AG09309 (cell line): ENCODE measurements around the gene ACOT6.

Experiments used
- DNase-seq: peaks from one replicate; pipeline ENCODE4 v3.0.0-alpha.2; 2010; ENCODE audit warnings: low read depth
- H3K4me3 ChIP-seq: 2 replicates; pipeline ENCODE4 v1.5.1; 2011; ENCODE audit warnings: mild to moderate bottlenecking, low read depth, low read length, moderate library complexity; ENCODE audit not compliant: control insufficient read depth
- TF ChIP-seq, protein P1 (sequence below): IDR thresholded peaks from 2 replicates; pipeline ENCODE4 v1.5.1; 2011; ENCODE audit warnings: mild to moderate bottlenecking, low read depth, low read length, inconsistent platforms; ENCODE audit not compliant: insufficient read depth, control insufficient read depth; ENCODE audit errors: missing control alignments

ACOT6 gene

DNA sequence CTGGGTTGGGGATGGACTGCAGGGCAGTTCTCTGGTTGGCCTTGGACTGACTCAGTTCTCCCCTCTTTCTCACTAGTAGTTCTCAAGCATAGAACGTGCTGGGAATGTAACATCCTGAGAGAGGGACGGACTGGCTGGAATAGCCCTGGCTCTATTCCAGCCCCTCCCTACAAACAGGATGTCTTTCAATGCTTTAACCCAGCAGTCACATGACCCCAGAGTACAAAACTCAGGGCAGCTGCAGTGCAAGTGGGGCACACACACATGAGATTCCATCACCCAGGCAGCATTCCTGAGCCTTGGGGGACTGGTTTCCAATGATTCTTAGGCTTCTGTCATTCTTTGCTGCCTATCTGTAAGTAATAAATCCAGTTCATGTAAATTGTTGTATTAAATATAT is 1.6 kb upstream of the ACOT6 start:
- no peak overlapping the region for H3K4me3 ChIP-seq
- TF ChIP-seq, protein P1, sequence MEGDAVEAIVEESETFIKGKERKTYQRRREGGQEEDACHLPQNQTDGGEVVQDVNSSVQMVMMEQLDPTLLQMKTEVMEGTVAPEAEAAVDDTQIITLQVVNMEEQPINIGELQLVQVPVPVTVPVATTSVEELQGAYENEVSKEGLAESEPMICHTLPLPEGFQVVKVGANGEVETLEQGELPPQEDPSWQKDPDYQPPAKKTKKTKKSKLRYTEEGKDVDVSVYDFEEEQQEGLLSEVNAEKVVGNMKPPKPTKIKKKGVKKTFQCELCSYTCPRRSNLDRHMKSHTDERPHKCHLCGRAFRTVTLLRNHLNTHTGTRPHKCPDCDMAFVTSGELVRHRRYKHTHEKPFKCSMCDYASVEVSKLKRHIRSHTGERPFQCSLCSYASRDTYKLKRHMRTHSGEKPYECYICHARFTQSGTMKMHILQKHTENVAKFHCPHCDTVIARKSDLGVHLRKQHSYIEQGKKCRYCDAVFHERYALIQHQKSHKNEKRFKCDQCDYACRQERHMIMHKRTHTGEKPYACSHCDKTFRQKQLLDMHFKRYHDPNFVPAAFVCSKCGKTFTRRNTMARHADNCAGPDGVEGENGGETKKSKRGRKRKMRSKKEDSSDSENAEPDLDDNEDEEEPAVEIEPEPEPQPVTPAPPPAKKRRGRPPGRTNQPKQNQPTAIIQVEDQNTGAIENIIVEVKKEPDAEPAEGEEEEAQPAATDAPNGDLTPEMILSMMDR = no peak
- DNase-seq = no peak

DNA sequence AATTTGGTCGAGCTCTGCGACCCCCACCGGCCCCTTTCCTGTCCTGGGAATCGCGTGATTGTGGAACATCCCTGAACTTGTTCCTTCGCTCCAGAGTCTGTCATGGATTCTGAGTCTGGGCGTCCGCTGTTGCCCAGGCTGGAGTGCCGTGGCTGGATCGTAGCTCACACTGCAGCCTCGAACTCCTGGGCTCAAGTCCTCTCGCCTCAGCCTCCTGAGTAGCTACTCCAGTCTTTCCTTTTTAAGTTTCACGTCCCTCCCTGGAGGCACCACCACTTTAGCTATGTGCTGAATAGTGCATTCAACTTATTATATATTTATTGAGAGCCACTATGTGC is 698 bp downstream of the ACOT6 start:
- peak overlapping the region; percentile 59 for H3K4me3 ChIP-seq
- no peak for DNase-seq
- TF ChIP-seq, protein P1 = no peak

DNA sequence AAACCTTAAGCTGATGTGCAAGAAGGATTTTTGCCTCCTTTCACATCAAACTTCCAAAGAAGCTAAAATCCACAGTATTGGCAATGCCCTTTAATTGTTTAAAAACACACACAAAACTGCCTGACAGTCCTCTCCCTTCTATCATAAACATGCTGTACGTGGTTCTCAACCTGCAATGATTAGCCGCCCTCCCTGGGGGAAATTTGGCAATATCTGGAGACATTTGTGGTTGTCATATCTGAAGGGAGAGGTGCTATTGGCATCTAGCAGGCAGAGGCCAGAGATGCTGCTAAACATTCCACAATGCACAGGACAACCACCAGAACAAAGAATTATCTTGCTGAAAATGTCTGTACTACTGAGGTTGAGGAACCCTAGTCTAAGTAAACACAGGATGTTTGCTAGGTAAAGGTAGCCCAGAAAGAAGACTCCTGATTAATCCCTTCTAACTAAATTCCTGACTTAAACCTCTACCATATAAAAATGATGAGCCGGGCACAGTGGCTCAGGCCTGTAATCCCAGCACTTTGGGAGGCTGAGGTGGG is 1.2 kb downstream of the ACOT6 start:
- TF ChIP-seq, protein P1 = no peak
- DNase-seq = no peak
- no peak overlapping the region for H3K4me3 ChIP-seq

DNA sequence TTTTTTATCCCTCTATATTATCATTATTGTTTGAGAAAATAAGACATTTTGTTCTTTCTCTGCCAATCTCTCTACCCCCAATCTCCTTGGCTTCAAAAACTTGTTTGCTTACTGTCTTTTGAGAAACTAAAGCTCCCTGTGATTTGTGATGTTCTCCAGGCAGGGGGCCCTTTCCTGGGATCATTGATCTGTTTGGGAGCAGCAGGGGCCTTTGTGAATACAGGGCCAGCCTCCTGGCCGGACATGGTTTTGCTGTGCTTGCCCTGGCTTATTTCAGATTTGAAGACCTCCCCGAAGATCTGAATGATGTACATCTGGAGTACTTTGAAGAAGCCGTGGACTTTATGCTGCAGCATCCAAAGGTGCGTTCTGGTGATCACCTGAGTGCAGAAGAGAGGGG is 4.5 kb downstream of the ACOT6 start:
- H3K4me3 ChIP-seq = no peak overlapping the region
- no peak for DNase-seq
- TF ChIP-seq, protein P1 = no peak

DNA sequence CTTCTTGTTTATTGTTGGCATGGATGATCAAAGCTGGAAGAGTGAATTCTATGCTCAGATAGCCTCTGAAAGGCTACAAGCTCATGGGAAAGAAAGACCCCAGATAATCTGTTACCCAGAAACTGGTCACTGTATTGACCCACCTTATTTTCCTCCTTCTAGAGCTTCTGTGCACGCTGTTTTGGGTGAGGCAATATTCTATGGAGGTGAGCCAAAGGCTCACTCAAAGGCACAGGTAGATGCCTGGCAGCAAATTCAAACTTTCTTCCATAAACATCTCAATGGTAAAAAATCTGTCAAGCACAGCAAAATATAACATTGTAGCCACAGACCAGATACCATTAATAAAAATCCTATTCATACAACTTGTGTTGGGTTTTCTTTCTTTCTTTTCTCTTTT is 7.2 kb downstream of the ACOT6 start:
- no peak overlapping the region for H3K4me3 ChIP-seq
- DNase-seq = no peak
- TF ChIP-seq, protein P1 = no peak

DNA sequence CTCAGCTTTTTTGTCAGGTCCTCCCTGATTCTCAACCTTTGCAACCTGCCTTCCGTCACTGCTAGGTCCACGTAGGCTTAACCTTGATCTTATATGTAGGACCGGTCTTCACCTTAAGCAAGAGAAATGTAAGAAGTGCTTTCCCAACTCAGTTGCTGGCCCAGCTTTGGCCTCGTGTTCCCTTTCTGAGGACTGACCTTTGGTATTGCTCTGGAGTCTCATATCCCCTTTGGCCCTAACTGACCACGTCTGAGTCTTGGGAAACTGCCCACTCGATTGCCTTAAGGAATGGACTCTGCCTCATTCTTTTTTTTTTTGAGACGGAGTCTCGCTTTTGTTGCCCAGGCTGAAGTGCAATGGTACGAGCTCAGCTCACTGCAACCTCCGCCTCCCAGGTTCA is 8.0 kb downstream of the ACOT6 start:
- H3K4me3 ChIP-seq = no peak overlapping the region
- no peak for DNase-seq
- TF ChIP-seq, protein P1 = no peak
